Retinal pigment epithelial cell (primary cell): Measurements from ENCODE around the gene EBF3.

Experiments used
- DNase-seq: peaks from one replicate; pipeline ENCODE4 v3.0.0-alpha.2; 2010; ENCODE audit warnings: low read depth
- H3K4me3 ChIP-seq: 2 replicates; pipeline ENCODE4 v1.5.1; 2011; ENCODE audit warnings: mild to moderate bottlenecking, low read length, control low read depth, moderate library complexity
- CTCF ChIP-seq: conservative IDR thresholded peaks from 2 replicates; pipeline ENCODE4 v1.5.1; 2011; ENCODE audit warnings: low read depth, low read length, control low read depth, inconsistent platforms

The EBF3 gene

GRCh38 chr10:129919358-129919757 lies 44.7 kb downstream of the EBF3 start:
- no peak for DNase-seq
- H3K4me3 ChIP-seq: no peak overlapping the region
- TF ChIP-seq CTCF: no peak

- no peak for DNase-seq
- no peak overlapping the region for H3K4me3 ChIP-seq
- no peak for TF ChIP-seq CTCF
Observed at GRCh38 chr10:129918836-129919235, 45.2 kb downstream of the EBF3 start.

GRCh38 chr10:129918401-129918800 lies 45.7 kb downstream of the EBF3 start:
- DNase-seq: no peak
- TF ChIP-seq CTCF: no peak
- H3K4me3 ChIP-seq: no peak overlapping the region

- TF ChIP-seq CTCF: no peak
- H3K4me3 ChIP-seq: no peak overlapping the region
- DNase-seq: no peak
Observed at GRCh38 chr10:129917936-129918335, 46.1 kb downstream of the EBF3 start.

- DNase-seq: no peak
- H3K4me3 ChIP-seq: no peak overlapping the region
- no peak for TF ChIP-seq CTCF
Observed at GRCh38 chr10:129916506-129916995, 47.5 kb downstream of the EBF3 start.

GRCh38 chr10:129915526-129916378 lies 48.3 kb downstream of the EBF3 start:
- TF ChIP-seq CTCF: no peak
- no peak overlapping the region for H3K4me3 ChIP-seq
- DNase-seq: no peak

- H3K4me3 ChIP-seq: no peak overlapping the region
- DNase-seq: no peak
- no peak for TF ChIP-seq CTCF
Observed at GRCh38 chr10:129914960-129915359, 49.1 kb downstream of the EBF3 start.
